GM10248 (cell line): Measurements from ENCODE around the gene DCUN1D2.
"Not testable (repeated sequence)": the region's sequence is repeated elsewhere in the genome, so short reads cannot be mapped to it uniquely, and the experiment has no call there.

Experiments
- CTCF ChIA-PET: fragments of 300-600 bp; sonication (Branson Sonifier 250); formaldehyde crosslinking; extraction: SDS; loops from one replicate; lab custom pipeline; 2021; ENCODE audit warnings: antibody characterized with exemption; lab: Yijun Ruan, JAX
- POLR2A ChIA-PET: fragments of 350-650 bp; sonication (Branson Sonifier 250); formaldehyde crosslinking; extraction: SDS; loops from one replicate; lab custom pipeline; 2020; ENCODE audit warnings: antibody characterized with exemption; lab: Yijun Ruan, JAX
- DNase-seq: peaks from one replicate; pipeline ENCODE4 v3.0.0; 2012; ENCODE audit errors: extremely low spot score
- CTCF ChIP-seq: IDR thresholded peaks from 2 replicates; pipeline ENCODE4 v1.5.1; 2012; ENCODE audit warnings: mild to moderate bottlenecking, low read depth; ENCODE audit errors: extremely low read depth, missing control alignments, control extremely low read depth

Gene DCUN1D2

GRCh38 chr13:113531041-113531873 is 40.7 kb upstream of the DCUN1D2 start:
- ChIA-PET POLR2A (no interaction called here), CTCF (interaction anchor here (1.2 to 1.4 kb wide), 2 partner anchors 14 to 43 kb away, joined by 3 to 4 read pairs; no protein-coding TSS in a partner anchor)
- no peak for TF ChIP-seq CTCF
- DNase-seq = no peak

DNA sequence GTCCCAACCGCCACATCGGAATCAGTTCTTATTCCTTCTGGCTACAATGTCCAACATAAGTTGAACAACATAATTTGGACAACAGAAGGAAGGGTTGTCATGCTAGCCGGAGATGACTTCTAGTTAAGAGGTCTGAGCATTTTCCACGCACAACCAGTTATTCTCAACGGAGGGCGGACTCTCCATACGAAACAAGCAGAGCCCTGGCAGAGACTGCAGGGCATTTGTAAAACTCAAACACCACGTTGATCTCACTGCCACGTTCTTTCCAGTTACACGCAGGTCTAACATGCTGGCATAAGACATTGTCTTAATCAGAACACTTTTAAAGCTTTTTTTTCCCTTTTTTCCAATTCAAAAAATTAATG is 38.3 kb upstream of the DCUN1D2 start:
- TF ChIP-seq CTCF = no peak
- no peak for DNase-seq
- CTCF ChIA-PET = no interaction called here
- POLR2A ChIA-PET = no interaction called here

DNA sequence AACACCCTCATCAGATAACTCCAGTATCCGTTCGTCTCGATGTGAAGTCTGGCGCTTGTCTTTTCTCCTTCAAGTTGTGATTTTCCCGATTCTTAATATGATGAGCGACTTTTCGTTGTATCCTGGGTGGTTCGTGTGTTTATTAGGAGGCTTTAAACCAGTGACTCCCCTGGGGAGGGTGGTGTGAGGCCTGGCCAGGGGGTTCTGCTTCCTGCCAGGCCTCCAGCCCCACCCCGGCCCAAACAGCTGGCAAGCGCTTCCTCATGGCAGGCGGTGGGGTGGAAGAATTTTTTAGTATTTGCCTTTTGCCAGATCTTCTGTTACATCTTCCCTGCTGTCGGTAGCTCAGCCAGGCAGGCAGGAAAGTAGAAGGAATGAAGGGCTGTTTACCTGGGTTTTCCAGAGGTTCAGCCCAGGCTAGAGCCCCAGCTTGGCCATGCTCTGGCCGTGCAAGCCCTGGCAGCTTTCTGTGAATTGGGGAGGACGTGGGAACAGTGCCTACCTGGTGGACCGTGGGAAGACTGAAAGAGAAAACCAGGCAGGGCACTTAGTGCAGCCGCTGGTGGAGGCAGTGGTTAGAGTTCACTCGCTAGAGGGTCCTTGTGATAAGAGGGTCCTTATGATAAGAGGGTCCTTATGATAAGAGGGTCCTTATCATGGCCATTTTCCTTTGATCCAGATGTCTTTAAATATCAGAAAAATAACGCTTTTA is 37.7 kb upstream of the DCUN1D2 start:
- CTCF ChIA-PET = no interaction called here
- POLR2A ChIA-PET = no interaction called here
- TF ChIP-seq CTCF = no peak
- no peak for DNase-seq

- CTCF ChIA-PET = no interaction called here
- TF ChIP-seq CTCF = no peak
- no peak for DNase-seq
These were observed 36.9 kb upstream of the DCUN1D2 start for GRCh38 chr13:113527272-113527958.

DNA sequence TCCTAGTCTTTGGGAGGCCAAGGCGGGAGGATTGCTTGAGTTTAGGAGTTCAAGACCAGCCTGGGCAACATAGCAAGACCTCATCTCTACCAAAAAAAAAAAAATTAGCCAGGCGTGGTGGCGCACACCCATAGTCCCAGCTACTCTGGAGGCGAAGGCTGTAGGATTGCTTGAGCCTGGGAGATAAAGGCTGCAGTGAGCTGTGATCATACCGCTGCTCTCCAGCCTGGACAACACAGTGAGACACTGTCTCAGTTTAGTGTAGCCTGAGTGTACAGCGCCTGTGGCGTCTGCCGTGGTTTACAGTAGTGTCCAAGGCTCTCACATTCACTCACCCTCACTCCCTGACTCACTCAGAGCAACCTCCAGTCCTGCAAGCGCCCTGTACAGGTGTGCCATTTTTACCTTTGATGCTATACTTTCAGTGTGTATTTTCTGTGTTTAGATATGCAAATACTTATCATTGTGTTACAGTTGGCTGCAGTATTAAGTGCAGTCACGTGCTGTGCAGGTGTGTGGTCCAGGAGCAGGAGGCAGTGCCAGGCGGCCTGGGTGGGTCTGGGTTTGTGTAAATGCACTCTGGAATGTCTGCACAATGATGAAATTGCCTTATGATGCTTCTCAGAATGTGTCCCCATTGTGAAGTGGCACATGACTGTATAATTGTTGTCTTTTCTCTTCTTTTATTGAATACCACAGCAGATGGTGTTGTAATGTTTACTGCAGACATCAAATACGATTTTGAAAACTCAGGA is 36.1 kb upstream of the DCUN1D2 start:
- no peak for TF ChIP-seq CTCF
- no peak for DNase-seq
- POLR2A ChIA-PET = no interaction called here
- CTCF ChIA-PET = no interaction called here

More at GRCh38 chr13:113527272-113527958, 36.9 kb upstream of the DCUN1D2 start:
- POLR2A ChIA-PET = no interaction called here

GRCh38 chr13:113522438-113522837 is 31.9 kb upstream of the DCUN1D2 start:
- CTCF ChIA-PET = interaction anchor here (1.6 kb wide), 1 partner anchor 34 kb away, joined by 4 read pairs; no protein-coding TSS in a partner anchor
- DNase-seq, POLR2A ChIA-PET: not testable (repeated sequence)
